Activated CD4-positive, alpha-beta memory T cell treated with anti-CD3 and anti-CD28 coated beads for 36 hours (primary cell): ENCODE results near the gene CNN3. TPM values are rescaled to one million over a fixed set of nuclear protein-coding genes. Genes with fewer than 3 reads are reported as not detected.

Experiments used
- CTCF ChIA-PET: fragments of 350-600 bp; sonication (Branson Sonifier 250); formaldehyde crosslinking; loops from one replicate; lab custom pipeline; 2021; ENCODE audit warnings: antibody characterized with exemption, inconsistent platforms; lab: Charles Lee
- POLR2A ChIA-PET: fragments of 350-600 bp; sonication (Branson Sonifier 250); formaldehyde crosslinking; loops from one replicate; lab custom pipeline; 2021; ENCODE audit warnings: antibody characterized with exemption; lab: Charles Lee
- DNase-seq: peaks from one replicate; pipeline ENCODE4 v3.0.0-alpha.2; 2020
- H3K27ac Mint-ChIP-seq: one replicate; pipeline ENCODE4 v1.8.0; 2021; ENCODE audit warnings: mixed read lengths
- H3K27me3 Mint-ChIP-seq: one replicate; pipeline ENCODE4 v1.8.0; 2021; ENCODE audit warnings: mixed read lengths
- H3K36me3 Mint-ChIP-seq: one replicate; pipeline ENCODE4 v1.8.0; 2021; ENCODE audit warnings: mixed read lengths
- H3K4me1 Mint-ChIP-seq: one replicate; pipeline ENCODE4 v1.8.0; 2021; ENCODE audit warnings: low read depth, mixed read lengths
- H3K4me3 Mint-ChIP-seq: one replicate; pipeline ENCODE4 v1.8.0; 2021; ENCODE audit warnings: mild to moderate bottlenecking, mixed read lengths
- H3K9me3 Mint-ChIP-seq: one replicate; pipeline ENCODE4 v1.8.0; 2021; ENCODE audit warnings: mixed read lengths
- intact Hi-C: fragments of 100-400 bp; cut with micrococcal nuclease; formaldehyde crosslinking; loops from one replicate; pipeline ENCODE4 v1.15.1; 2023
- total RNA-seq, 2 experiments: library from RNA; stranded (reverse); gene quantifications; one replicate each; pipeline ENCODE4 v1.2.3, GENCODE V29; 2021

CNN3 gene
- total RNA-seq, 2 experiments from 2014 or later = 3.9 to 4.6 TPM

DNA sequence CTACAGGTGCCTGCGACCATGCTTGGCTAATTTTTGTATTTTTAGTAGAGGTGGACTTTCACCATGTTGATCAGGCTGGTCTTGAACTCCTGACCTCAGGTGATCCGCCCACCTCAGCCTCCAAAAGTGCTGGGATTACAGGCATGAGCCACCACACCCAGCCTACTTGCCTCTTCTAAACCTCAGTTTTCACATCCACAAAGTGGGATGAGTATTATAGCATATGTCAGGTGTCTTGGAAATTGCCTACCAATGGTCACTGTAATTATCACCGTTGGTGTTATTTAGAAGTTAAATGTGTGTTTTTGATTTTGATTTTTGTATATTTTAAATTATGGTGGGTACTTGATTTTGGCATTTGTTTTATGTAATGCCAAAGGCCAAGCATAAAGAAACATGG is 70.0 kb downstream of the CNN3 start:
- H3K27ac Mint-ChIP-seq = no peak overlapping the region
- H3K9me3 Mint-ChIP-seq = no peaks in the 10 kb centered on the region

DNA sequence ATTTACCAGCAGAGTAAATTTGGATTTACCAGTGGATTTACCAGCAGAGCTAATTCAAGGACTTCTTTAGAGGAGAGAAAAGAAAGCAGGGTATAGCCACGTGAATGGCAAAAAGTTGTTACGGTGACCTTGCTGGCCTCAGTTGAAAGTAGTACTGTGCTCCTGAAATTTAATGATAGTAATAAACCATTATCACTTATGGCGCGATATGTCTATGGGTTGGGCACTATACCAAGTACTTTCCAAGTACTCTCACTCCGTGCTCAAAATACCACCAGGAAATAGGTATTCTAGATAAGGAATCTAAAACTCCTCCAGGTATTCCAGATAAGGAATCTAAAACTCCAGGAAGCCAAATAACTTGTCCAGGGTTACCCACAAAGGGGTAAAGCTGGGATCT is 70.9 kb downstream of the CNN3 start:
- CTCF ChIA-PET = interaction anchor here (0.6 to 7.7 kb wide), 7 partner anchors 18 to 378 kb away, joined by 3 to 180 read pairs (median 5); partner anchors contain the start of gene RWDD3
- Mint-ChIP-seq H3K9me3 (no peaks in the 10 kb centered on the region), H3K27me3 (peaks cover 1% of the 10 kb centered on the region)

More for the DNA sequence above, 70.0 kb downstream of the CNN3 start:
- ChIA-PET POLR2A (no interaction called here), CTCF (interaction anchor here (1.3 to 7.7 kb wide), 4 partner anchors 26 to 377 kb away, joined by 3 to 180 read pairs (median 18); partner anchors contain the start of gene RWDD3)
- Mint-ChIP-seq H3K4me1 (no peaks in the 10 kb centered on the region), H3K36me3 (no peaks in the 10 kb centered on the region), H3K4me3 (no peak overlapping the region), H3K27me3 (peaks cover 1% of the 10 kb centered on the region)
- intact Hi-C loops = no loop called here
- no peak for DNase-seq

DNA sequence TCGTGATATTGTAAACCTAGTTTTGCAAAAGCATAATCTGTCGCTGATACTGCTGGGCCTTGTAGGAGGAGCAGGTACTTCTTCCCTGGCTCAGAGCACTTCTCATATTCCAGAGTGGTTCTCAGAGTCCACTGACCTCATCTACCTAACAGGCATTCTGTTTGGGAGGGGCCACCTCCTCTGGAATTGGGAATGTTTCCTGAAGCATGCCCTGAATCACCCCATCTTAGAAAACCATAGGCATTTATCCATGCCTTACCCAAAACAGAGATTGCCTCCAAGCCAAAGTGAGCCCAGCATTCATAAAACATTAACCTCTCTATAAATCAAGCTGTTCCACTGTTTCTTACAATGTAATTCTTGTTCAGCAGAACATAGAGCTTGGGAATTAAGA is 71.6 kb downstream of the CNN3 start:
- no peaks in the 10 kb centered on the region for H3K9me3 Mint-ChIP-seq
- DNase-seq = no peak
- H3K4me1 Mint-ChIP-seq = no peaks in the 10 kb centered on the region
- no peak overlapping the region for H3K27ac Mint-ChIP-seq
- H3K4me3 Mint-ChIP-seq = no peak overlapping the region
- ChIA-PET CTCF (interaction anchor here (0.6 to 7.7 kb wide), 22 partner anchors 9 to 564 kb away, joined by 3 to 180 read pairs (median 5); partner anchors contain the start of gene RWDD3), POLR2A (no interaction called here)
- intact Hi-C loops = loop anchor here (2.0 kb wide), 1 partner anchor 261 kb away; the partner anchor contains the start of gene TLCD4
- H3K36me3 Mint-ChIP-seq = no peaks in the 10 kb centered on the region
- peaks cover 1% of the 10 kb centered on the region for H3K27me3 Mint-ChIP-seq

More for the DNA sequence above, 70.9 kb downstream of the CNN3 start:
- H3K4me3 Mint-ChIP-seq = no peak overlapping the region
- no peaks in the 10 kb centered on the region for H3K4me1 Mint-ChIP-seq
- H3K27ac Mint-ChIP-seq = no peak overlapping the region
- intact Hi-C loops = no loop called here
- POLR2A ChIA-PET = no interaction called here
- no peaks in the 10 kb centered on the region for H3K36me3 Mint-ChIP-seq
- DNase-seq = no peak

DNA sequence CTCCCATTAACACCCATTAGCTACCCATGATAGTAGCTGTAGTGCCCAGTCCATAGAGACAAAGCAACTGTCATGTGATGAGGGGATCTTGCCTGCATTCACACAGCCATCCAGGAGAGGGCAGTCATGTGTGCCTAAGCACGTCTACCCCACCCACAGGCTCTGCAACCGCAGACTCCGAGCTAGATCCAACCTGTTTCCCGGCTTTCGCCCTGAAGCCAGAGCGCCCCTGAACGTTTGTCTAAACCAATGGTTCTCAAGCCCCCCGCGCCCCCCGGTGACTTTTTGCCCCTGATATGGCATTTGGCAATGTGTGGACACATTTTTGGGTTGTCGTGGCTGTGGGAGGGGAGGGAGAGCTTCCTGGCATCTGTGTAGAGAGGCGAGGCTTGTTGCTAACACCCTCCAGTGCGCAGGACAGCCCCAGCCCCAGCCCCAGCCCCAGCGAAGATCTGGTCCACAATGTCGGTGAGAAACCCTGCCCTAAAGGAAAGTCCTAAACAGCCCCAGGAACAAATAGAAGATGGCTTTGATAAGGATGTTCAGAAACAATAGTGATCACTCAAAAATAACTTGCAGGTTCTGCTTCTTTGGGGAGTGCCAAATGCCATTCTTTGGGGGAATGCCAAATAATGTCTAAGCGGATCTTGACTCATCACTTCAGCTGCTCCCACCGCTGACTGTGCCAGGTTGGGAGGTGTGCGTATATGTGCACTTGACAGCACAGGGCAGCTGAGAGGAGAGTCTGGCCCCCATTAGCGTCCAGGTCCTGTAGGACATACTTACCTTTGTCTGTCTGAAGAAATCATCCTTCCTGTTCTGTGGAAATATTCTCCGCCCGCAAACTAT is 72.2 kb downstream of the CNN3 start:
- peak; percentile 86 for DNase-seq
- Mint-ChIP-seq H3K4me3 (no peak overlapping the region), H3K27ac (no peak overlapping the region), H3K36me3 (no peaks in the 10 kb centered on the region), H3K9me3 (no peaks in the 10 kb centered on the region), H3K27me3 (peaks cover 1% of the 10 kb centered on the region), H3K4me1 (no peaks in the 10 kb centered on the region)
- ChIA-PET CTCF (interaction anchor here (0.6 to 7.7 kb wide), 48 partner anchors 8 to 1377 kb away, joined by 3 to 180 read pairs (median 4); partner anchors contain the start of genes ALG14, RWDD3 and TLCD4), POLR2A (no interaction called here)
- intact Hi-C loops = loop anchor here (1.0 to 2.0 kb wide), 3 partner anchors 189 to 380 kb away; partner anchors contain the start of genes RWDD3 and TLCD4

DNA sequence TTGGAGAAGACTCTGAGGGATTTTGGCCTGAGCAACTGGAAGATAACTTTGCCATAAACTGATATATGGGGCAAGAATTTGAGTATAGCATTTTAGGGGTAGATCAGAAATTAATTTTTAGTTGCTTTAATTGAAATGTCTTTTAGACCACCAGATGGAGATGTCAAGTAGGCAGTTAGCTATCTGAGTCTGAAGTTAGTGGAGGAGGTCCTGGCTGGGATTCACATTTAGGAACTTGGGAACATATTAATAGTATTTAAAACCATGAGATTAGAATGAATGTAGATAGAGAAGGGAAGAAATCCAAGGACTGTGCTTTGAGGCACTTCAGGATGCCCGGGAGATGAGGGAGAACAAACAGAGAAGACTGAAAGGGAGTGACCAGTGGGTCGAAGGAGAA is 74.1 kb downstream of the CNN3 start:
- H3K4me1 Mint-ChIP-seq = no peaks in the 10 kb centered on the region
- DNase-seq = no peak
- no peaks in the 10 kb centered on the region for H3K36me3 Mint-ChIP-seq
- CTCF ChIA-PET = interaction anchor here (2.9 to 7.7 kb wide), 3 partner anchors 188 to 381 kb away, joined by 25 to 180 read pairs (median 48); partner anchors contain the start of gene RWDD3
- no peaks in the 10 kb centered on the region for H3K9me3 Mint-ChIP-seq
- no peak overlapping the region for H3K4me3 Mint-ChIP-seq
- no peak overlapping the region for H3K27ac Mint-ChIP-seq
- intact Hi-C loops = no loop called here
- H3K27me3 Mint-ChIP-seq = no peaks in the 10 kb centered on the region
- POLR2A ChIA-PET = no interaction called here

DNA sequence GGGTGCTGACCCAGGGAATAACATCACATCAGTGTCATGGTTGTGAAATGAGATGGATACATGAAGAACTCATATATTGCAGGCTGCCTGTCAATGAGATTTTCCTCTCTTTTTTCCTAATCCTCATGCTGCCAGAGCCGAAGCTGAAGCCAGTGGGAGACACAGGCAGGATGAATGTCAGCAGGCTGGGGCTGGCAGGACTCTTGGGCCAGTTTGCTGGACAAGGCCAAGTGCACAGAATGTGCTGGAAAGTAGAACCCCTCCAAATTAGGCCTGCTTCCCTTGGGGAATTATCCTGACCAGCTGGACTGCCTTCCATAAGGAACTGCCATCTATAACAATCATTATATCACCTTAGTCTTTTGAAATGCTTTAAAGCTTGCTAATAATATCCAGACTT is 75.3 kb downstream of the CNN3 start:
- Mint-ChIP-seq H3K4me1 (no peaks in the 10 kb centered on the region), H3K27me3 (no peaks in the 10 kb centered on the region), H3K4me3 (no peak overlapping the region), H3K27ac (no peak overlapping the region), H3K9me3 (no peaks in the 10 kb centered on the region), H3K36me3 (no peaks in the 10 kb centered on the region)
- DNase-seq = no peak
- intact Hi-C loops = no loop called here
- CTCF ChIA-PET = interaction anchor here (7.7 kb wide), 1 partner anchor 193 kb away, joined by 180 read pairs; no protein-coding TSS in a partner anchor
- POLR2A ChIA-PET = no interaction called here

Other genes with a start within 250 kb of the CNN3 start
- under 1 TPM; 0.10 to 0.21 TPM for gene SLC44A3, start 106.8 kb downstream of the CNN3 start, total RNA-seq
- 1 to 10 TPM; 4.3 to 4.4 TPM for gene ALG14, start 145.8 kb upstream of the CNN3 start, total RNA-seq
- gene TLCD4, start 190.2 kb upstream of the CNN3 start, total RNA-seq = under 1 TPM; 0.15 to 0.21 TPM